K562 (cell line): Measurements from ENCODE around the gene DDR1. TPM values are rescaled to one million over a fixed set of nuclear protein-coding genes. Genes with fewer than 3 reads are reported as not detected.

Experiments used
- ASH1L ChIP-seq: fragments of 450-650 bp; IDR thresholded peaks from 2 replicates; pipeline ENCODE4 v1.6.1; 2018; ENCODE audit warnings: borderline replicate concordance, mild to moderate bottlenecking, low read depth; ENCODE audit not compliant: partially characterized antibody
- BHLHE40 ChIP-seq: IDR thresholded peaks from 2 replicates; pipeline ENCODE4 v1.6.1; 2011; ENCODE audit warnings: low read length, improper control_type of control experiment
- CAMTA2 ChIP-seq: fragments of 250-450 bp; sonication (Bioruptor Pico); conservative IDR thresholded peaks from 2 replicates; pipeline ENCODE4 v1.5.1; 2022
- CUX1 ChIP-seq: fragments of 200-800 bp; sonication (Bioruptor generic); IDR thresholded peaks from 2 replicates; pipeline ENCODE4 v1.6.1; 2016; ENCODE audit warnings: missing genetic modification characterization, missing compliant biosample characterization
- DACH1 ChIP-seq: fragments of 450-650 bp; IDR thresholded peaks from 2 replicates; pipeline ENCODE4 v1.6.1; 2018; ENCODE audit not compliant: partially characterized antibody
- ETV5 ChIP-seq: sonication (generic); formaldehyde crosslinking; IDR thresholded peaks from 2 replicates; pipeline ENCODE4 v1.4.0; 2020; ENCODE audit warnings: low read depth, mild to moderate bottlenecking, missing genetic modification reagents
- FOXJ3 ChIP-seq: sonication (generic); formaldehyde crosslinking; IDR thresholded peaks from 2 replicates; pipeline ENCODE4 v1.4.0; 2020; ENCODE audit warnings: mild to moderate bottlenecking, missing genetic modification reagents
- MAZ ChIP-seq, 2 experiments: fragments of 450-650 bp in 1 of 2; sonication (generic) in 1 of 2; formaldehyde crosslinking; IDR thresholded peaks in 1 of 2; conservative IDR thresholded peaks in 1 of 2; 2 replicates each; pipeline versions ENCODE4 v1.4.0 to v1.5.0; 2020; ENCODE audit warnings: mild to moderate bottlenecking in 1 of 2, missing genetic modification reagents in 1 of 2
- MEF2D ChIP-seq: conservative IDR thresholded peaks from 2 replicates; pipeline ENCODE4 v1.6.1; 2016; ENCODE audit warnings: low read depth, missing genetic modification characterization, missing compliant biosample characterization
- POLR3A ChIP-seq: IDR thresholded peaks from 2 replicates; pipeline ENCODE4 v1.6.1; 2011; ENCODE audit warnings: borderline replicate concordance, mild to moderate bottlenecking, moderate library complexity; ENCODE audit not compliant: insufficient read length, insufficient read depth; ENCODE audit errors: extremely low read depth
- RCOR1 ChIP-seq, 2 experiments: IDR thresholded peaks; 2 replicates each; pipeline ENCODE4 v1.6.1; 2012; ENCODE audit warnings: low read depth in 2 of 2, low read length in 2 of 2, borderline replicate concordance in 1 of 2, improper control_type of control experiment in 1 of 2
- SMARCE1 ChIP-seq: fragments of 450-650 bp; IDR thresholded peaks from 2 replicates; pipeline ENCODE4 v1.7.1; 2016; ENCODE audit warnings: mild to moderate bottlenecking
- TAF1 ChIP-seq: IDR thresholded peaks from 2 replicates; pipeline ENCODE4 v1.6.1; 2011; ENCODE audit warnings: mild to moderate bottlenecking, low read length, moderate library complexity; ENCODE audit not compliant: insufficient read depth, control insufficient read depth, severe bottlenecking; ENCODE audit errors: extremely low read depth
- TRIM24 ChIP-seq, 2 experiments: fragments of 450-650 bp; IDR thresholded peaks; 2 replicates each; pipeline ENCODE4 v1.6.1; 2016
- ZNF280A ChIP-seq: fragments of 450-650 bp; IDR thresholded peaks from 2 replicates; pipeline ENCODE4 v1.6.1; 2018; ENCODE audit warnings: mild to moderate bottlenecking, low read depth; ENCODE audit not compliant: partially characterized antibody
- ZNF324 ChIP-seq: fragments of 250-450 bp; sonication (Bioruptor Pico); IDR thresholded peaks from 2 replicates; pipeline ENCODE4 v1.4.0; 2020; ENCODE audit warnings: mild to moderate bottlenecking
- ZNF76 ChIP-seq: fragments of 250-450 bp; sonication (Bioruptor Pico); IDR thresholded peaks from 2 replicates; pipeline ENCODE4 v1.4.0; 2020; ENCODE audit warnings: mild to moderate bottlenecking, moderate library complexity, borderline replicate concordance
- ZZZ3 ChIP-seq: fragments of 450-650 bp; IDR thresholded peaks from 2 replicates; pipeline ENCODE4 v1.6.1; 2016; ENCODE audit warnings: antibody characterized with exemption, mild to moderate bottlenecking, moderate library complexity
- polyA plus RNA-seq, 8 experiments: library from polyadenylated mRNA; depleted of rRNA in 4 of 8; stranded (reverse) in 5 of 8; unstranded in 3 of 8; fragments of >200 nt; fragmentation: Nextera tagmentation in 2 of 8; fragmentation: Illumina TruSeq in 1 of 8; extraction: Ambion mirVana in 2 of 8; extraction: Trizol in 1 of 8; gene quantifications; 2 replicates each; pipeline versions ENCODE4 v1.2.1 to v1.2.3, GENCODE V29; 2011 to 2014; ENCODE audit warnings: inconsistent platforms in 1 of 8, missing spikeins in 1 of 8
- total RNA-seq, 7 experiments: library from RNA; depleted of rRNA in 6 of 7; stranded (reverse); fragments of >200 nt in 6 of 7; fragmentation: Illumina TruSeq in 2 of 7; extraction: Trizol in 2 of 7; gene quantifications; 2 replicates each; pipeline versions ENCODE4 v1.2.1 to v1.2.3, GENCODE V29; 2011 to 2021; ENCODE audit warnings: low replicate concordance in 1 of 7

Gene DDR1
- total and polyA plus RNA-seq, 9 of the 15 experiments (the other 6 are each of a cell fraction or from before 2014, with no cell fraction given): 1.4 to 44.6 (median 12.2) TPM

GRCh38 chr6:30885999-30886896, 1.9 kb downstream of the DDR1 start (continued):
- TF ChIP-seq CUX1 (CRISPR knock-in tag): no peak
- 0 out of 2 replicates have a peak, but pooled peaks have one; percentile 62 for TF ChIP-seq ETV5 (CRISPR knock-in tag)
- no peak for TF ChIP-seq TRIM24 (IDR thresholded peaks at IDR 0.05)
- 0 out of 4 replicates have a peak, but pooled peaks of 1 of the 2 experiments have one; percentile 24 for TF ChIP-seq MAZ (CRISPR knock-in tag; conservative IDR thresholded peaks at IDR 0.05 in 1 of 2, IDR thresholded peaks at IDR 0.05 in 1 of 2)
- TF ChIP-seq ASH1L: no peak
- TF ChIP-seq TAF1: no peak
- peak in 1 of 2 experiments; percentile 5; a peak in 1 of 4 replicates for TF ChIP-seq RCOR1 (IDR thresholded peaks at IDR 0.05; ENCODE audit: borderline replicate concordance in 1 of 2, low read depth in 2 of 2, low read length in 2 of 2)
- peak; percentile 44 for TF ChIP-seq DACH1
- peak; percentile 57; the same call in 1 of the 2 replicates for TF ChIP-seq SMARCE1
- peak; percentile 66; the same call in 1 of the 2 replicates for TF ChIP-seq ZNF76 (CRISPR knock-in tag)
- TF ChIP-seq ZNF324 (CRISPR knock-in tag): no peak
- no peak for TF ChIP-seq POLR3A
- TF ChIP-seq BHLHE40: no peak; the same call in 1 of the 2 replicates
- no peak for TF ChIP-seq CAMTA2 (CRISPR knock-in tag)
- no peak for TF ChIP-seq ZNF280A
- no peak for TF ChIP-seq FOXJ3 (CRISPR knock-in tag)
- TF ChIP-seq MEF2D (tag): no peak
- TF ChIP-seq ZZZ3: no peak
